ENCODE results near the gene SAMD1.

DNA sequence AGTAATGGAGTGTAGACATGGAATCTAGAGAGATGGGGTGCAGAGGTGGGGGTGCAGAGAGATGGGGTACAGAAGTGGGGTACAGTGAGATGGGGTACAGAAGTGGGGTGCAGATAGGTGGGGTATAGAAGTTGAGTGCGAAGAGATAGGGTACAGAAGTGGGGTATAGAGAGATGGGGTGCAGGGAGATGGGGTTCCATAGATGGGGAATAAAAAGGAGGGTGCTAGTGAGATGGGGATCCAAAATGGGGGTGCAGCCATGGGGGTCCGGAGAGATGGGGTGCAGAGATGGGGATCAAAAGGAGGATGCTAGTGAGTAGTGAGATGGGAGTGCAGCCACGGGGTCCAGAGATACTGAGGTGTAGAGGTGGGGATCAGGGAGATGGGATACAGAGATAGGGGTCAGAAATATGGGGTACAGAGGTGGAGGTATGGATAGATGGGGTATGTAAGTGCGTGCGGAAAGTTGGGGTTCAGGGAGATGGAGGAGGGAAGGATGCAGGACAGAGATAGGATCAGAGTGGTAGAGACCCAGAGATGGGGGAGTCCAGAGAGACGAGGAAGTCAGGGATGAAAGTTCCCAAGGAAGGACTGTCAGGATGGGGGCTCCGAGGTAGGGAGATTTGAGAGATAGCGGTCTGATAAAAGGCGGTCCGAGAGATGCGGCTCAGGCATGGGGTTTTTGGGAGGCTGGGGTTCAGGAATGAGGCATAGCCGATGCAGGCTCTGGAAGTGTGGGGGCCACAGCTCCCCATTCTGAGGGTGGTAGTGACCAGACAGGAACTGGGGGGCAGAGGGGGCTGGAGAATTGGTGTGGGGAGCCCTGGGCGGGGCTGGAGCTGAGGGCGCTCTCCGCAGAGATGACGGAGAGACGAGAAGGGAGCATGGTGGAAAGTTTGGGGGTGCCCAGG lies 32.1 kb downstream of the SAMD1 start:
- TF ChIP-seq, protein P1, sequence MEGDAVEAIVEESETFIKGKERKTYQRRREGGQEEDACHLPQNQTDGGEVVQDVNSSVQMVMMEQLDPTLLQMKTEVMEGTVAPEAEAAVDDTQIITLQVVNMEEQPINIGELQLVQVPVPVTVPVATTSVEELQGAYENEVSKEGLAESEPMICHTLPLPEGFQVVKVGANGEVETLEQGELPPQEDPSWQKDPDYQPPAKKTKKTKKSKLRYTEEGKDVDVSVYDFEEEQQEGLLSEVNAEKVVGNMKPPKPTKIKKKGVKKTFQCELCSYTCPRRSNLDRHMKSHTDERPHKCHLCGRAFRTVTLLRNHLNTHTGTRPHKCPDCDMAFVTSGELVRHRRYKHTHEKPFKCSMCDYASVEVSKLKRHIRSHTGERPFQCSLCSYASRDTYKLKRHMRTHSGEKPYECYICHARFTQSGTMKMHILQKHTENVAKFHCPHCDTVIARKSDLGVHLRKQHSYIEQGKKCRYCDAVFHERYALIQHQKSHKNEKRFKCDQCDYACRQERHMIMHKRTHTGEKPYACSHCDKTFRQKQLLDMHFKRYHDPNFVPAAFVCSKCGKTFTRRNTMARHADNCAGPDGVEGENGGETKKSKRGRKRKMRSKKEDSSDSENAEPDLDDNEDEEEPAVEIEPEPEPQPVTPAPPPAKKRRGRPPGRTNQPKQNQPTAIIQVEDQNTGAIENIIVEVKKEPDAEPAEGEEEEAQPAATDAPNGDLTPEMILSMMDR (IDR thresholded peaks at IDR 0.05): no peak
- TF ChIP-seq ZFX (IDR thresholded peaks at IDR 0.05; ENCODE audit: borderline replicate concordance): no peak
